HG03064 (cell line): ENCODE results near the gene TMC5.
"Not testable (repeated sequence)": the region's sequence is repeated elsewhere in the genome, so short reads cannot be mapped to it uniquely, and the experiment has no call there.

ENCODE experiments used
- ATAC-seq: cut with Tn5 transposase; IDR thresholded peaks from one replicate; pipeline ENCODE4 v1.9.1; 2021; ENCODE audit warnings: low read depth; ENCODE audit not compliant: unreplicated experiment

Gene TMC5

GRCh38 chr16:19397373-19397772 lies 20.3 kb upstream of the TMC5 start:
- ATAC-seq = not testable (repeated sequence)

GRCh38 chr16:19400711-19401110 lies 17.0 kb upstream of the TMC5 start:
- no peak for ATAC-seq

GRCh38 chr16:19406891-19407491 lies 10.7 kb upstream of the TMC5 start:
- ATAC-seq = no peak

GRCh38 chr16:19410435-19411171 lies 7.1 kb upstream of the TMC5 start:
- no peak for ATAC-seq

GRCh38 chr16:19411298-19411697 lies 6.4 kb upstream of the TMC5 start:
- ATAC-seq = no peak

GRCh38 chr16:19412055-19412454 lies 5.6 kb upstream of the TMC5 start:
- not testable (repeated sequence) for ATAC-seq

GRCh38 chr16:19415461-19415860 lies 2.2 kb upstream of the TMC5 start:
- ATAC-seq = no peak

GRCh38 chr16:19415918-19416317 lies 1.8 kb upstream of the TMC5 start:
- no peak for ATAC-seq

GRCh38 chr16:19418200-19418599 lies 517 bp downstream of the TMC5 start:
- no peak for ATAC-seq

GRCh38 chr16:19419698-19420075 lies 2.0 kb downstream of the TMC5 start:
- no peak for ATAC-seq

GRCh38 chr16:19424478-19424877 lies 6.8 kb downstream of the TMC5 start:
- no peak for ATAC-seq

GRCh38 chr16:19430345-19430744 lies 12.7 kb downstream of the TMC5 start:
- no peak for ATAC-seq

- no peak for ATAC-seq
Observed at GRCh38 chr16:19431636-19432340, 14.1 kb downstream of the TMC5 start.

GRCh38 chr16:19432429-19432828 lies 14.7 kb downstream of the TMC5 start:
- ATAC-seq = no peak

- ATAC-seq = no peak
Observed at GRCh38 chr16:19434584-19434983, 16.9 kb downstream of the TMC5 start.

- no peak for ATAC-seq
Observed at GRCh38 chr16:19436540-19436939, 18.9 kb downstream of the TMC5 start.

GRCh38 chr16:19437280-19437679 lies 19.6 kb downstream of the TMC5 start:
- ATAC-seq = no peak

GRCh38 chr16:19438739-19439138 lies 21.1 kb downstream of the TMC5 start:
- no peak for ATAC-seq

GRCh38 chr16:19439483-19439882 lies 21.8 kb downstream of the TMC5 start:
- ATAC-seq = no peak

- no peak for ATAC-seq
Observed at GRCh38 chr16:19443659-19444058, 26.0 kb downstream of the TMC5 start.

- ATAC-seq = no peak
Observed at GRCh38 chr16:19446300-19446846, 28.7 kb downstream of the TMC5 start.
